ENCODE measurements around the gene TSHZ2.

The TSHZ2 gene

GRCh38 chr20:53212018-53212417 lies 239.9 kb downstream of the TSHZ2 start:
- DNase-seq (ENCODE audit: low spot score) = no peak
- Histone ChIP-seq H3K4me3 (no peak overlapping the region), H3K27ac (no peak overlapping the region)
- TF ChIP-seq, protein P1, sequence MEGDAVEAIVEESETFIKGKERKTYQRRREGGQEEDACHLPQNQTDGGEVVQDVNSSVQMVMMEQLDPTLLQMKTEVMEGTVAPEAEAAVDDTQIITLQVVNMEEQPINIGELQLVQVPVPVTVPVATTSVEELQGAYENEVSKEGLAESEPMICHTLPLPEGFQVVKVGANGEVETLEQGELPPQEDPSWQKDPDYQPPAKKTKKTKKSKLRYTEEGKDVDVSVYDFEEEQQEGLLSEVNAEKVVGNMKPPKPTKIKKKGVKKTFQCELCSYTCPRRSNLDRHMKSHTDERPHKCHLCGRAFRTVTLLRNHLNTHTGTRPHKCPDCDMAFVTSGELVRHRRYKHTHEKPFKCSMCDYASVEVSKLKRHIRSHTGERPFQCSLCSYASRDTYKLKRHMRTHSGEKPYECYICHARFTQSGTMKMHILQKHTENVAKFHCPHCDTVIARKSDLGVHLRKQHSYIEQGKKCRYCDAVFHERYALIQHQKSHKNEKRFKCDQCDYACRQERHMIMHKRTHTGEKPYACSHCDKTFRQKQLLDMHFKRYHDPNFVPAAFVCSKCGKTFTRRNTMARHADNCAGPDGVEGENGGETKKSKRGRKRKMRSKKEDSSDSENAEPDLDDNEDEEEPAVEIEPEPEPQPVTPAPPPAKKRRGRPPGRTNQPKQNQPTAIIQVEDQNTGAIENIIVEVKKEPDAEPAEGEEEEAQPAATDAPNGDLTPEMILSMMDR (IDR thresholded peaks at IDR 0.05) = no peak

GRCh38 chr20:53214392-53214791 lies 242.2 kb downstream of the TSHZ2 start:
- no peak overlapping the region for H3K4me3 ChIP-seq
- TF ChIP-seq, protein P1 (IDR thresholded peaks at IDR 0.05) = no peak

DNA sequence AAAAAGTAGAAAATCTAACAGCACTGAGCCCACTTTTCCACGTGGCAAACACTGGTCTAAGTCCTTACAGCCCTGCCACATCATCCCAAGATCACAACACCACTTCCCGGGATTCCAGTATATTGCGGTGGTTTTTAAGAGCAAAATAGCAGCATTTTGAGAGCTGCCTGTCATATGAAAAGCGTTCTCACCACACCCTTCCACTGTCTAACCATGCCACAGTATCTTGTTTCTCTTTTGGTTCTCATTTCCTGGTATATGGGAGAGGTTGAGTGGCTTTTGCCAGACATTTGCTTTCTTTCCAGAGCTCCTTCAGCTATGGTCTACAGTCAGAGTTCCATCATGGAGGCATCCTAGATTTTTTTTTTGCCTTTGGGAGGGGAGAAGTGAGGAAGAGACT lies 243.0 kb downstream of the TSHZ2 start:
- Histone ChIP-seq H3K4me3 (no peak overlapping the region), H3K27ac (no peak overlapping the region)
- no peak for DNase-seq (ENCODE audit: low spot score)
- TF ChIP-seq, protein P1 (IDR thresholded peaks at IDR 0.05) = no peak

More at GRCh38 chr20:53214392-53214791, 242.2 kb downstream of the TSHZ2 start:
- DNase-seq (ENCODE audit: low spot score) = no peak
- H3K27ac ChIP-seq = no peak overlapping the region

- Histone ChIP-seq H3K4me3 (no peak overlapping the region), H3K27ac (no peak overlapping the region)
- TF ChIP-seq, protein P1 (IDR thresholded peaks at IDR 0.05) = no peak
- DNase-seq (ENCODE audit: low spot score) = no peak
Observed at GRCh38 chr20:53216478-53216855, 244.3 kb downstream of the TSHZ2 start.

GRCh38 chr20:53216856-53217576 lies 244.9 kb downstream of the TSHZ2 start:
- DNase-seq (ENCODE audit: low spot score) = no peak
- H3K4me3 ChIP-seq = peak overlapping the region; percentile 31
- TF ChIP-seq, protein P1 (IDR thresholded peaks at IDR 0.05) = peak; percentile 44
- H3K27ac ChIP-seq = no peak overlapping the region

DNA sequence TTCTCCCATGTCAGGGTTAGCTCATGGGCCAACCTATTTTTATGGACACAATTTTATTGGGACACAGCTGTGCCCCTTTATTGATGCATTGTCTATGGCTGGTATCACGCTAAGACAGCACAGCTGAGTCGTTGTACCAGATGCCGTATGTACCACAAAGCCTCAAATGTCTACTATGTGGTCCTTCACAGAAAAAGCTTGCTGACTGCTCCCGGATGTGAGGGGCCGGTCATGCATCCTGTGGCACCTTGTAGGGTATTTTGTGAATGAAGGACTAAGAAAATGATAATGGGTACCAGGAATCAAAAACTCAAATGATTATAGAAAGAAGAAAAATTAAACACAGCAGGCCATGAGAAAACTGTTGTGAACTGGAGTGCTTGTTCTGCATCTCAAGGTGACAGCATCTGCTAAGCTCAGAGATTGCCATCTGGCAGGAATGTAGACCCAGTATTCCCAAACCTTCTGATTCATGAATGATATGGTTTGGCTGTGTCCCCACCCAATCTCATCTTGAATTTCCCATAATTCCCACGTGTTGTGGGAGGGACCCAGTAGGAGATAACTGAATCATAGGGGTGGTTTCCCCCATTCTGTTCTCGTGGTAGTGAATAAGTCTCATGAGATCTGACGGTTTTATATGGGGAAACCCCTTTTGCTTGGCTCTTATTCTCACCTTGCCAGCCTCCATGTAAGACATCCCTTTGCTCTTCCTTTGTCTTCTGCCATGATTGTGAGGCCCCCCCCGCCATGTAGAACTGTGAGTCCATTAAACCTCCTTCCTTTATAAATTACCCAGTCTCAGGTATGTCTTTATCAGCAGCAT lies 248.5 kb downstream of the TSHZ2 start:
- TF ChIP-seq, protein P1 (IDR thresholded peaks at IDR 0.05) = no peak
- Histone ChIP-seq H3K4me3 (no peak overlapping the region), H3K27ac (no peak overlapping the region)
- DNase-seq (ENCODE audit: low spot score) = no peak

Measured in coronary artery (tissue), 2 donors.